PFSK-1 (cell line): ENCODE results near the gene TMEM40.

Source experiments
- POLR2AphosphoS5 ChIP-seq: IDR thresholded peaks from 2 replicates; pipeline ENCODE4 v1.6.1; 2012; ENCODE audit warnings: low read depth, mild to moderate bottlenecking, control low read depth, low read length, moderate library complexity
- SIN3A ChIP-seq: IDR thresholded peaks from 2 replicates; pipeline ENCODE4 v1.6.1; 2012; ENCODE audit warnings: mild to moderate bottlenecking, low read length, moderate library complexity, borderline replicate concordance; ENCODE audit not compliant: insufficient read depth
- TAF1 ChIP-seq: IDR thresholded peaks from 2 replicates; pipeline ENCODE4 v1.6.1; 2012; ENCODE audit warnings: low read length, control low read depth, borderline replicate concordance; ENCODE audit not compliant: insufficient read depth
- TF ChIP-seq, protein P1 (sequence below), 2 experiments: IDR thresholded peaks; 2 replicates each; pipeline versions ENCODE4 v1.6.1 to v1.8.0; 2011 to 2012; ENCODE audit warnings: low read depth in 2 of 2, low read length in 2 of 2, control low read depth in 1 of 2, inconsistent platforms in 1 of 2, mild to moderate bottlenecking in 1 of 2, moderate library complexity in 1 of 2; ENCODE audit not compliant: insufficient read depth in 1 of 2

DNA sequence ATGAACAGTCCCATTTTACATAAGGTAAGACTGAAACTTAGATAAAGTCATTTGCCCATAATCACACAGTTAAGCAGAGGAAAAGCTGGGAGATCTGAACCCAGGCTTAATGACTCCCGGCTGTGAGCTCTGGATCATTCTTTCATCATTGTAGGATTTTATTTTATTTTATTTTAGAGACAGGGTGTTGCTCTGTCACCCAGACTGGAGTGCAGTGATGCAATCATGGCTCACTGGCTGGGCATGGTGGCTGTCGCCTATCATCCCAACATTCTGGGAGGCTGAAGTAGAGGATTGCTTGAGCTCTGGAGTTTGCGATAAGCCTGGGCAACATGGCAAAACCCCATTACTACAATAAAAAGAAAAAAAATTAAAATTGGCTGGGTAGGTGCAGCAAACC is 63.9 kb downstream of the TMEM40 start:
- TF ChIP-seq SIN3A: no peak
- TF ChIP-seq POLR2AphosphoS5: no peak
- TF ChIP-seq, protein P1, sequence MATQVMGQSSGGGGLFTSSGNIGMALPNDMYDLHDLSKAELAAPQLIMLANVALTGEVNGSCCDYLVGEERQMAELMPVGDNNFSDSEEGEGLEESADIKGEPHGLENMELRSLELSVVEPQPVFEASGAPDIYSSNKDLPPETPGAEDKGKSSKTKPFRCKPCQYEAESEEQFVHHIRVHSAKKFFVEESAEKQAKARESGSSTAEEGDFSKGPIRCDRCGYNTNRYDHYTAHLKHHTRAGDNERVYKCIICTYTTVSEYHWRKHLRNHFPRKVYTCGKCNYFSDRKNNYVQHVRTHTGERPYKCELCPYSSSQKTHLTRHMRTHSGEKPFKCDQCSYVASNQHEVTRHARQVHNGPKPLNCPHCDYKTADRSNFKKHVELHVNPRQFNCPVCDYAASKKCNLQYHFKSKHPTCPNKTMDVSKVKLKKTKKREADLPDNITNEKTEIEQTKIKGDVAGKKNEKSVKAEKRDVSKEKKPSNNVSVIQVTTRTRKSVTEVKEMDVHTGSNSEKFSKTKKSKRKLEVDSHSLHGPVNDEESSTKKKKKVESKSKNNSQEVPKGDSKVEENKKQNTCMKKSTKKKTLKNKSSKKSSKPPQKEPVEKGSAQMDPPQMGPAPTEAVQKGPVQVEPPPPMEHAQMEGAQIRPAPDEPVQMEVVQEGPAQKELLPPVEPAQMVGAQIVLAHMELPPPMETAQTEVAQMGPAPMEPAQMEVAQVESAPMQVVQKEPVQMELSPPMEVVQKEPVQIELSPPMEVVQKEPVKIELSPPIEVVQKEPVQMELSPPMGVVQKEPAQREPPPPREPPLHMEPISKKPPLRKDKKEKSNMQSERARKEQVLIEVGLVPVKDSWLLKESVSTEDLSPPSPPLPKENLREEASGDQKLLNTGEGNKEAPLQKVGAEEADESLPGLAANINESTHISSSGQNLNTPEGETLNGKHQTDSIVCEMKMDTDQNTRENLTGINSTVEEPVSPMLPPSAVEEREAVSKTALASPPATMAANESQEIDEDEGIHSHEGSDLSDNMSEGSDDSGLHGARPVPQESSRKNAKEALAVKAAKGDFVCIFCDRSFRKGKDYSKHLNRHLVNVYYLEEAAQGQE (IDR thresholded peaks at IDR 0.05; ENCODE audit: insufficient read depth in 1 of 2, low read depth in 2 of 2, low read length in 2 of 2): no peak
- no peak for TF ChIP-seq TAF1
